ENCODE results near the gene CXCR4.

The CXCR4 gene

GRCh38 chr2:136130511-136130910 lies 12.6 kb upstream of the CXCR4 start:
- H3K9me3 ChIP-seq (ENCODE audit: control insufficient read depth, low read depth, low read length) = no peaks in the 10 kb centered on the region
- peaks cover 27% of the 10 kb centered on the region for H3K4me1 ChIP-seq (ENCODE audit: control insufficient read depth, low read depth, low read length)
- H3K27me3 ChIP-seq (ENCODE audit: control insufficient read depth, insufficient read depth, low read length) = no peaks in the 10 kb centered on the region
- H3K9ac ChIP-seq (ENCODE audit: low read length) = no peak overlapping the region
- no peaks in the 10 kb centered on the region for H3K36me3 ChIP-seq (ENCODE audit: control insufficient read depth, low read depth, low read length)
- no peak overlapping the region for H3K4me3 ChIP-seq (ENCODE audit: low read length)
- H3K27ac ChIP-seq (ENCODE audit: low read length) = no peak overlapping the region

- no peaks in the 10 kb centered on the region for H3K36me3 ChIP-seq (ENCODE audit: control insufficient read depth, low read depth, low read length)
- no peaks in the 10 kb centered on the region for H3K27me3 ChIP-seq (ENCODE audit: control insufficient read depth, insufficient read depth, low read length)
- H3K9me3 ChIP-seq (ENCODE audit: control insufficient read depth, low read depth, low read length) = no peaks in the 10 kb centered on the region
- H3K4me3 ChIP-seq (ENCODE audit: low read length) = no peak overlapping the region
- H3K4me1 ChIP-seq (ENCODE audit: control insufficient read depth, low read depth, low read length) = peaks cover 31% of the 10 kb centered on the region
- H3K27ac ChIP-seq (ENCODE audit: low read length) = no peak overlapping the region
- no peak overlapping the region for H3K9ac ChIP-seq (ENCODE audit: low read length)
Measured at GRCh38 chr2:136130045-136130444, 12.1 kb upstream of the CXCR4 start.

- Histone ChIP-seq H3K9me3 (ENCODE audit: control insufficient read depth, low read depth, low read length) (no peaks in the 10 kb centered on the region), H3K27me3 (ENCODE audit: control insufficient read depth, insufficient read depth, low read length) (no peaks in the 10 kb centered on the region), H3K36me3 (ENCODE audit: control insufficient read depth, low read depth, low read length) (no peaks in the 10 kb centered on the region), H3K4me1 (ENCODE audit: control insufficient read depth, low read depth, low read length) (peaks cover 31% of the 10 kb centered on the region), H3K9ac (ENCODE audit: low read length) (no peak overlapping the region), H3K27ac (ENCODE audit: low read length) (no peak overlapping the region), H3K4me3 (ENCODE audit: low read length) (no peak overlapping the region)
Measured at GRCh38 chr2:136129601-136130000, 11.7 kb upstream of the CXCR4 start.

GRCh38 chr2:136128905-136129304 lies 11.0 kb upstream of the CXCR4 start:
- H3K4me1 ChIP-seq (ENCODE audit: control insufficient read depth, low read depth, low read length) = peaks cover 31% of the 10 kb centered on the region
- H3K9ac ChIP-seq (ENCODE audit: low read length) = no peak overlapping the region
- H3K27ac ChIP-seq (ENCODE audit: low read length) = no peak overlapping the region
- no peaks in the 10 kb centered on the region for H3K36me3 ChIP-seq (ENCODE audit: control insufficient read depth, low read depth, low read length)
- no peaks in the 10 kb centered on the region for H3K27me3 ChIP-seq (ENCODE audit: control insufficient read depth, insufficient read depth, low read length)
- H3K4me3 ChIP-seq (ENCODE audit: low read length) = no peak overlapping the region
- no peaks in the 10 kb centered on the region for H3K9me3 ChIP-seq (ENCODE audit: control insufficient read depth, low read depth, low read length)

GRCh38 chr2:136128366-136128765 lies 10.4 kb upstream of the CXCR4 start:
- Histone ChIP-seq H3K4me3 (ENCODE audit: low read length) (no peak overlapping the region), H3K27ac (ENCODE audit: low read length) (no peak overlapping the region), H3K4me1 (ENCODE audit: control insufficient read depth, low read depth, low read length) (peaks cover 31% of the 10 kb centered on the region), H3K9me3 (ENCODE audit: control insufficient read depth, low read depth, low read length) (no peaks in the 10 kb centered on the region), H3K27me3 (ENCODE audit: control insufficient read depth, insufficient read depth, low read length) (no peaks in the 10 kb centered on the region), H3K36me3 (ENCODE audit: control insufficient read depth, low read depth, low read length) (no peaks in the 10 kb centered on the region), H3K9ac (ENCODE audit: low read length) (no peak overlapping the region)

GRCh38 chr2:136127356-136127755 lies 9.4 kb upstream of the CXCR4 start:
- Histone ChIP-seq H3K4me1 (ENCODE audit: control insufficient read depth, low read depth, low read length) (peaks cover 31% of the 10 kb centered on the region), H3K4me3 (ENCODE audit: low read length) (no peak overlapping the region), H3K27me3 (ENCODE audit: control insufficient read depth, insufficient read depth, low read length) (no peaks in the 10 kb centered on the region)

GRCh38 chr2:136126421-136126926 lies 8.5 kb upstream of the CXCR4 start:
- Histone ChIP-seq H3K9ac (ENCODE audit: low read length) (no peak overlapping the region), H3K4me1 (ENCODE audit: control insufficient read depth, low read depth, low read length) (peaks cover 31% of the 10 kb centered on the region), H3K27ac (ENCODE audit: low read length) (no peak overlapping the region), H3K4me3 (ENCODE audit: low read length) (no peak overlapping the region), H3K9me3 (ENCODE audit: control insufficient read depth, low read depth, low read length) (no peaks in the 10 kb centered on the region), H3K36me3 (ENCODE audit: control insufficient read depth, low read depth, low read length) (no peaks in the 10 kb centered on the region), H3K27me3 (ENCODE audit: control insufficient read depth, insufficient read depth, low read length) (peaks cover 3% of the 10 kb centered on the region)

More at GRCh38 chr2:136127356-136127755, 9.4 kb upstream of the CXCR4 start:
- Histone ChIP-seq H3K36me3 (ENCODE audit: control insufficient read depth, low read depth, low read length) (no peaks in the 10 kb centered on the region), H3K9me3 (ENCODE audit: control insufficient read depth, low read depth, low read length) (no peaks in the 10 kb centered on the region), H3K9ac (ENCODE audit: low read length) (no peak overlapping the region), H3K27ac (ENCODE audit: low read length) (no peak overlapping the region)

GRCh38 chr2:136126021-136126420 lies 8.1 kb upstream of the CXCR4 start:
- Histone ChIP-seq H3K9ac (ENCODE audit: low read length) (no peak overlapping the region), H3K36me3 (ENCODE audit: control insufficient read depth, low read depth, low read length) (no peaks in the 10 kb centered on the region), H3K9me3 (ENCODE audit: control insufficient read depth, low read depth, low read length) (no peaks in the 10 kb centered on the region), H3K4me1 (ENCODE audit: control insufficient read depth, low read depth, low read length) (peaks cover 31% of the 10 kb centered on the region), H3K27me3 (ENCODE audit: control insufficient read depth, insufficient read depth, low read length) (peaks cover 8% of the 10 kb centered on the region), H3K4me3 (ENCODE audit: low read length) (no peak overlapping the region), H3K27ac (ENCODE audit: low read length) (no peak overlapping the region)

GRCh38 chr2:136125236-136125635 lies 7.3 kb upstream of the CXCR4 start:
- no peak overlapping the region for H3K9ac ChIP-seq (ENCODE audit: low read length)
- H3K4me3 ChIP-seq (ENCODE audit: low read length) = no peak overlapping the region
- peaks cover 32% of the 10 kb centered on the region for H3K4me1 ChIP-seq (ENCODE audit: control insufficient read depth, low read depth, low read length)
- H3K9me3 ChIP-seq (ENCODE audit: control insufficient read depth, low read depth, low read length) = no peaks in the 10 kb centered on the region
- no peak overlapping the region for H3K27ac ChIP-seq (ENCODE audit: low read length)
- H3K27me3 ChIP-seq (ENCODE audit: control insufficient read depth, insufficient read depth, low read length) = peaks cover 15% of the 10 kb centered on the region
- H3K36me3 ChIP-seq (ENCODE audit: control insufficient read depth, low read depth, low read length) = no peaks in the 10 kb centered on the region

- Histone ChIP-seq H3K27ac (ENCODE audit: low read length) (no peak overlapping the region), H3K4me3 (ENCODE audit: low read length) (no peak overlapping the region), H3K36me3 (ENCODE audit: control insufficient read depth, low read depth, low read length) (no peaks in the 10 kb centered on the region), H3K4me1 (ENCODE audit: control insufficient read depth, low read depth, low read length) (peaks cover 36% of the 10 kb centered on the region), H3K9me3 (ENCODE audit: control insufficient read depth, low read depth, low read length) (no peaks in the 10 kb centered on the region), H3K9ac (ENCODE audit: low read length) (no peak overlapping the region), H3K27me3 (ENCODE audit: control insufficient read depth, insufficient read depth, low read length) (peaks cover 20% of the 10 kb centered on the region)
Measured at GRCh38 chr2:136124805-136125204, 6.9 kb upstream of the CXCR4 start.

- Histone ChIP-seq H3K36me3 (ENCODE audit: control insufficient read depth, low read depth, low read length) (no peaks in the 10 kb centered on the region), H3K27ac (ENCODE audit: low read length) (no peak overlapping the region), H3K27me3 (ENCODE audit: control insufficient read depth, insufficient read depth, low read length) (peaks cover 34% of the 10 kb centered on the region), H3K9ac (ENCODE audit: low read length) (no peak overlapping the region), H3K4me1 (ENCODE audit: control insufficient read depth, low read depth, low read length) (peaks cover 34% of the 10 kb centered on the region), H3K4me3 (ENCODE audit: low read length) (no peak overlapping the region), H3K9me3 (ENCODE audit: control insufficient read depth, low read depth, low read length) (no peaks in the 10 kb centered on the region)
Measured at GRCh38 chr2:136122661-136123060, 4.7 kb upstream of the CXCR4 start.

GRCh38 chr2:136121204-136121910 lies 3.4 kb upstream of the CXCR4 start:
- H3K9ac ChIP-seq (ENCODE audit: low read length) = no peak overlapping the region

More at GRCh38 chr2:136121204-136121910, 3.4 kb upstream of the CXCR4 start:
- Histone ChIP-seq H3K4me1 (ENCODE audit: control insufficient read depth, low read depth, low read length) (peaks cover 22% of the 10 kb centered on the region), H3K4me3 (ENCODE audit: low read length) (no peak overlapping the region), H3K27ac (ENCODE audit: low read length) (no peak overlapping the region), H3K27me3 (ENCODE audit: control insufficient read depth, insufficient read depth, low read length) (peaks cover 47% of the 10 kb centered on the region), H3K36me3 (ENCODE audit: control insufficient read depth, low read depth, low read length) (no peaks in the 10 kb centered on the region), H3K9me3 (ENCODE audit: control insufficient read depth, low read depth, low read length) (no peaks in the 10 kb centered on the region)

Data from iPS-18a (cell line).